Fibroblast of skin of right quadriceps (primary cell): Measurements from ENCODE around the gene ARAP3.
A peak's percentile ranks its signal among the peaks of the same experiment; 100 is the strongest.

Source experiments
- DNase-seq: peaks from one replicate; pipeline ENCODE4 v3.0.0-alpha.2; 2013

The ARAP3 gene

GRCh38 chr5:141669520-141669919 lies 12.5 kb downstream of the ARAP3 start:
- no peak for DNase-seq

- DNase-seq = peak; percentile 45
Measured at GRCh38 chr5:141668601-141669265, 13.3 kb downstream of the ARAP3 start.

- DNase-seq = no peak
Measured at GRCh38 chr5:141665995-141666940, 15.8 kb downstream of the ARAP3 start.

GRCh38 chr5:141664733-141665461 lies 17.1 kb downstream of the ARAP3 start:
- DNase-seq = peak; percentile 58

GRCh38 chr5:141663506-141663905 lies 18.5 kb downstream of the ARAP3 start:
- no peak for DNase-seq

- no peak for DNase-seq
Measured at GRCh38 chr5:141662028-141662427, 20.0 kb downstream of the ARAP3 start.

GRCh38 chr5:141657937-141658545 lies 24.0 kb downstream of the ARAP3 start:
- peak; percentile 92 for DNase-seq

GRCh38 chr5:141657404-141657803 lies 24.6 kb downstream of the ARAP3 start:
- DNase-seq = no peak

- DNase-seq = no peak
Measured at GRCh38 chr5:141656396-141656795, 25.6 kb downstream of the ARAP3 start.

- no peak for DNase-seq
Measured at GRCh38 chr5:141655020-141655419, 27.0 kb downstream of the ARAP3 start.

- DNase-seq = peak; percentile 90
Measured at GRCh38 chr5:141654298-141654697, 27.7 kb downstream of the ARAP3 start.

- DNase-seq = no peak
Measured at GRCh38 chr5:141651728-141652105, 30.3 kb downstream of the ARAP3 start.

GRCh38 chr5:141650851-141651727 lies 30.9 kb downstream of the ARAP3 start, which contains the start of gene FCHSD1:
FCHSD1 (minus strand) TSS chr5:141651418; CDS start chr5:141651368, 50 bp downstream.
- peak; percentile 70 for DNase-seq

- no peak for DNase-seq
Measured at GRCh38 chr5:141649972-141650371, 32.1 kb downstream of the ARAP3 start.

- no peak for DNase-seq
Measured at GRCh38 chr5:141649056-141649688, 32.9 kb downstream of the ARAP3 start.

GRCh38 chr5:141647851-141648250 lies 34.2 kb downstream of the ARAP3 start:
- DNase-seq = no peak

- no peak for DNase-seq
Measured at GRCh38 chr5:141647242-141647641, 34.8 kb downstream of the ARAP3 start.

- DNase-seq = no peak
Measured at GRCh38 chr5:141646026-141646425, 36.0 kb downstream of the ARAP3 start.

GRCh38 chr5:141641634-141642267 lies 40.3 kb downstream of the ARAP3 start:
- DNase-seq = peak; percentile 80

- no peak for DNase-seq
Measured at GRCh38 chr5:141640698-141641097, 41.3 kb downstream of the ARAP3 start.

- no peak for DNase-seq
Measured at GRCh38 chr5:141640051-141640415, 42.0 kb downstream of the ARAP3 start.
